Gastroesophageal sphincter (tissue), 4 donors: Measurements from ENCODE around the gene AK8. TPM values are rescaled to one million over a fixed set of nuclear protein-coding genes. Genes with fewer than 3 reads are reported as not detected.

Experiments
- ATAC-seq: fragments of 150-250 bp; one replicate; pipeline ENCODE4 v1.9.1; 2016; ENCODE audit warnings: mild to moderate bottlenecking, moderate library complexity
- H3K27ac ChIP-seq, 4 donors: fragments of 200-600 bp; sonication (generic) in 3 of 4; 1 replicate in 3 of 4; 2 replicates in 1 of 4; pipeline ENCODE4 v1.5.1; 2016 to 2019
- H3K27me3 ChIP-seq: fragments of 200-600 bp; sonication (generic); one replicate; pipeline ENCODE4 v1.5.1; 2019
- H3K36me3 ChIP-seq, 2 donors: fragments of 200-600 bp; sonication (generic); one replicate each; pipeline ENCODE4 v1.5.1; 2019; ENCODE audit warnings: control low read depth in 1 of 2
- H3K4me1 ChIP-seq, 3 donors: fragments of 200-600 bp; sonication (generic); 1 replicate in 2 of 3; 2 replicates in 1 of 3; pipeline ENCODE4 v1.5.1; 2016 to 2019; ENCODE audit warnings: control low read depth in 2 of 3
- H3K4me3 ChIP-seq, 2 donors: fragments of 200-600 bp; sonication (generic); one replicate each; pipeline ENCODE4 v1.5.1; 2019; ENCODE audit warnings: mild to moderate bottlenecking in 1 of 2, moderate library complexity in 1 of 2
- H3K9me3 ChIP-seq, 3 donors: fragments of 200-600 bp; sonication (generic); one replicate each; pipeline ENCODE4 v1.5.1; 2017 to 2019; ENCODE audit warnings: control low read depth in 2 of 3
- EP300 ChIP-seq: sonication (generic); formaldehyde crosslinking; IDR thresholded peaks from one replicate; pipeline ENCODE4 v1.6.1; 2017; ENCODE audit warnings: antibody characterized with exemption, mild to moderate bottlenecking
- POLR2A ChIP-seq, 2 donors: fragments of 450-650 bp; IDR thresholded peaks; one replicate each; pipeline ENCODE4 v1.6.1; 2017; ENCODE audit warnings: antibody characterized with exemption in 2 of 2, mild to moderate bottlenecking in 2 of 2, moderate library complexity in 1 of 2
- POLR2AphosphoS5 ChIP-seq: sonication (generic); formaldehyde crosslinking; IDR thresholded peaks from one replicate; pipeline ENCODE4 v1.6.1; 2017; ENCODE audit warnings: antibody characterized with exemption
- WGBS, 2 donors: methylation state at CpG; one replicate each; pipeline ENCODE4 v1.1.5; 2018; ENCODE audit warnings: low coverage in 1 of 2; 5-methylcytosine and 5-hydroxymethylcytosine counted together
- total RNA-seq, 4 donors: library from RNA; depleted of rRNA; stranded (reverse); fragments of >200 nt; gene quantifications; one replicate each; pipeline ENCODE4 v1.1.0, GENCODE V29; 2016
- TF ChIP-seq, protein P1 (sequence below), 4 experiments: fragments of 200-600 bp in 2 of 4; fragments of 450-650 bp in 2 of 4; sonication (generic) in 1 of 4; IDR thresholded peaks; one replicate each; pipeline ENCODE4 v1.5.1; 2017 to 2019; ENCODE audit warnings: antibody characterized with exemption in 4 of 4, mild to moderate bottlenecking in 2 of 4, moderate library complexity in 2 of 4

AK8 gene
- total RNA-seq, 4 donors from 2014 or later, result 0.31 to 0.81 (median 0.63) TPM

DNA sequence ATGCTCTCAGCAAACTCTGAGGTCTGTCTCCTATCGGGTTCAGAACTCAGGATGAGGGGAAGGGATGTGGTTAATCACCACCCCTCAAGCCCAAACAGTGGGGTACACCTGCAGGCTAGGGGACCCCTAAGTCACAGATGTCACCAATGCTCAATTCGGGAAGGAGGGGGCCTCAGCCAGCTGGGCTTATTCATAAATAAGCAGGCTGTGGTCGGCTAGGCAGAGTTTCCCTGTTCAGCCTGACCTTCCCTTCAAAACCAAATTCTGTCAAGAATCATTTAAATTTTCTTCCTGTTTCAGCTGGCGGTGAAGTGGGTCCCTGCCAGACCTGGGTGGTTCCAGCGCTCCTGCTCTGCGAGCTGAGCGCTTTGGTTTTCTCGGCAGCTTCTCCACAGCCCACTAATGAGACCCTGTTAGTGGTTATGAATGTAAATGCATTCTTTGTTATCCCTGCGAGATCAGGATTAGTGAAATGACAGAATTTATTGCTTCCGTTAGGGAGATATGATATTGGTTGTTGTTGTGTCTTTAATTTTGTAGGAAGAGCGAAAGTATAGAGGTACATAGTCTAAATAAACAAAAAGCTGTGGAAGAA lies 68.3 kb downstream of the AK8 start:
- Histone ChIP-seq H3K9me3 (no peaks in the 10 kb centered on the region), H3K27ac (no peak overlapping the region), H3K36me3 (no peaks in the 10 kb centered on the region), H3K4me3 (no peak overlapping the region), H3K27me3 (peaks cover 23% of the 10 kb centered on the region), H3K4me1 (no peaks in the 10 kb centered on the region)
- ATAC-seq, result no peak
- TF ChIP-seq POLR2AphosphoS5 (no peak), POLR2A (IDR thresholded peaks at IDR 0.05) (no peak), EP300 (no peak)
- TF ChIP-seq, protein P1, sequence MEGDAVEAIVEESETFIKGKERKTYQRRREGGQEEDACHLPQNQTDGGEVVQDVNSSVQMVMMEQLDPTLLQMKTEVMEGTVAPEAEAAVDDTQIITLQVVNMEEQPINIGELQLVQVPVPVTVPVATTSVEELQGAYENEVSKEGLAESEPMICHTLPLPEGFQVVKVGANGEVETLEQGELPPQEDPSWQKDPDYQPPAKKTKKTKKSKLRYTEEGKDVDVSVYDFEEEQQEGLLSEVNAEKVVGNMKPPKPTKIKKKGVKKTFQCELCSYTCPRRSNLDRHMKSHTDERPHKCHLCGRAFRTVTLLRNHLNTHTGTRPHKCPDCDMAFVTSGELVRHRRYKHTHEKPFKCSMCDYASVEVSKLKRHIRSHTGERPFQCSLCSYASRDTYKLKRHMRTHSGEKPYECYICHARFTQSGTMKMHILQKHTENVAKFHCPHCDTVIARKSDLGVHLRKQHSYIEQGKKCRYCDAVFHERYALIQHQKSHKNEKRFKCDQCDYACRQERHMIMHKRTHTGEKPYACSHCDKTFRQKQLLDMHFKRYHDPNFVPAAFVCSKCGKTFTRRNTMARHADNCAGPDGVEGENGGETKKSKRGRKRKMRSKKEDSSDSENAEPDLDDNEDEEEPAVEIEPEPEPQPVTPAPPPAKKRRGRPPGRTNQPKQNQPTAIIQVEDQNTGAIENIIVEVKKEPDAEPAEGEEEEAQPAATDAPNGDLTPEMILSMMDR (IDR thresholded peaks at IDR 0.05), result no peak
- 45 to 70% methylated on average over 5 to 10 of the region's 11 CpGs for WGBS, 2 donors

DNA sequence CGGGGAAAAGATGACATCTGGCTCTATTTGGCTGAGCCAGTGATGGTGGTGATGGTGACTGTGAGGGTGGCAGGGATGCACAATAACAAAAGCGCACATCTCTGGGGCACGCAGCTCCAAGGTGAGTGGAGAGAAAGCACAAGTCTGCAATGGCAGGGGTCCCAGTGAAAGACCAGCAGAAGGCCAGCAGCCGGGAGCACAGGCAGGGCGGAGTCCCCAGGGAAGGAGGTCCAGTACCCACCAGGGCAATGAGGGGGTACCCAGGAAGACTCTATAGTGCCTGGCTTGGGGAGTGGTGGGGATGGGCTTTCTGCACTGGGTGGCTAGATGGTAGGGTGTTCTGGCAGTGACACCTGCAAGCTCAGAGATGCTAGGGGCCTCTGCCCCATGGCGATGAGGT lies 69.4 kb downstream of the AK8 start:
- Histone ChIP-seq H3K27ac (no peak overlapping the region), H3K9me3 (no peaks in the 10 kb centered on the region), H3K4me3 (no peak overlapping the region), H3K27me3 (peaks cover 32% of the 10 kb centered on the region), H3K36me3 (no peaks in the 10 kb centered on the region), H3K4me1 (no peaks in the 10 kb centered on the region)
- 79 to 81% methylated on average over 3 to 5 of the region's 6 CpGs for WGBS, 2 donors
- ATAC-seq, result no peak
- TF ChIP-seq, protein P1 (IDR thresholded peaks at IDR 0.05), result no peak
- no peak for TF ChIP-seq EP300
- TF ChIP-seq POLR2AphosphoS5, result no peak
- no peak for TF ChIP-seq POLR2A (IDR thresholded peaks at IDR 0.05)

DNA sequence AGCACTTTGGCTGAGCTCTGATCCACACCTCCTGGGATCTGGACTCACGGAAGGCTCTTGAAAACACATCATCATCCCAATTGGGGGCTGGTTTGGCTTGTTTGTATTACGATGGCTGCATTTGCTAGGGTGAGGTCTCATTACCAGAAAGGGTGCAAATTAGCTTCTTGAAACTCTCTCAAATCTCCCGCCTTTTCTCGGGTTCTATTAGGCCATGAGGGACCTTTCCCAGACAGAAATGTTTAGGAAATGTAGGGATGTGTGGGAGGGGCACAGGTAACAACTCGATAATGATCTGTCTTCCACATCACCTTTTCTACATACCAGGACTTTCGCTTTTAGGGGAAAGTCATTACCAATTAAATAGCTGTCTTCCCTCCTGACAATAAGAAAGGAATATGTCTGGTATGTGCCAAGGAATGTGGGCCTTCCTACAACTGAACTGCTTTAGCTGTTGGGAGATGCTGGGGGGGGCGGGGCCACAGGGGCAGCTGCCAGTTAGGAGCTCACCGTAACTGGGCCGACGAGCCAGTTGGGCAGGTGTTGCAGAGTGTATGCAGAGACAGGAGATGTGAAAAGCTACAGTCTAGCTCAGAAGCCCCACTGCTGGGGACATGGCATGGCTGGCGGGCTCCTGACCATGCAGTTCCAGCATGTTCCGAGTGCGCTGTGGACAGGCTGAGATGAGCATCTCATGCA lies 71.2 kb downstream of the AK8 start:
- no peak for ATAC-seq
- Histone ChIP-seq H3K27me3 (peaks cover 44% of the 10 kb centered on the region), H3K27ac (no peak overlapping the region), H3K36me3 (no peaks in the 10 kb centered on the region), H3K9me3 (no peaks in the 10 kb centered on the region), H3K4me1 (no peaks in the 10 kb centered on the region), H3K4me3 (no peak overlapping the region)
- no peak for TF ChIP-seq EP300
- no peak for TF ChIP-seq POLR2A (IDR thresholded peaks at IDR 0.05)
- TF ChIP-seq, protein P1 (IDR thresholded peaks at IDR 0.05), result no peak
- TF ChIP-seq POLR2AphosphoS5, result no peak
- WGBS, 2 donors, result 62 to 67% methylated on average over 1 to 9 of the region's 13 CpGs

DNA sequence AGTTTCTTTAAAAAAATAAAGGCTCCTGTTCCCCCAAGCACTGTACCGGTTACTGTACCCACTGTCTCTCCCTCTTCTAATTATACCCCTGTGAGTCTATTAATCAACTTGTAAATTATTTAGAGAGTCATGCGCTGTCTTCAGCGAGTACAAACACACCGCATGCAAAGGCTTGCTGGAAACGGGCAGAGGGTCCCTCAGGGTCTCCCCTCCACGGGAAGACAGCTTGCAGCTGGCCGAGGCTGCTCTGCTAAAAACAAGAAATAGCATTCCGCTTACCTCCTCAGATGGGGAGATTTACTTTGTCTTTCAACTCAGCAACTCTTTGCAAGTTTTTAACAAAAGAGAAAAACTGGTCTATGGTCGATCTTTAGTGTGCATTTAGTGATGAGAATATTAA lies 71.8 kb downstream of the AK8 start:
- ATAC-seq, result no peak
- no peaks in the 10 kb centered on the region for H3K4me1 ChIP-seq
- no peak overlapping the region for H3K27ac ChIP-seq
- no peaks in the 10 kb centered on the region for H3K36me3 ChIP-seq
- no peaks in the 10 kb centered on the region for H3K9me3 ChIP-seq
- WGBS, 2 donors, result 37 to 55% methylated on average over 9 of the region's 9 CpGs
- TF ChIP-seq POLR2AphosphoS5 (no peak), POLR2A (IDR thresholded peaks at IDR 0.05) (no peak), EP300 (no peak)
- TF ChIP-seq, protein P1 (IDR thresholded peaks at IDR 0.05), result no peak
- H3K27me3 ChIP-seq, result peaks cover 46% of the 10 kb centered on the region
- no peak overlapping the region for H3K4me3 ChIP-seq
